ENCODE measurements around the gene DLEC1.

DNA sequence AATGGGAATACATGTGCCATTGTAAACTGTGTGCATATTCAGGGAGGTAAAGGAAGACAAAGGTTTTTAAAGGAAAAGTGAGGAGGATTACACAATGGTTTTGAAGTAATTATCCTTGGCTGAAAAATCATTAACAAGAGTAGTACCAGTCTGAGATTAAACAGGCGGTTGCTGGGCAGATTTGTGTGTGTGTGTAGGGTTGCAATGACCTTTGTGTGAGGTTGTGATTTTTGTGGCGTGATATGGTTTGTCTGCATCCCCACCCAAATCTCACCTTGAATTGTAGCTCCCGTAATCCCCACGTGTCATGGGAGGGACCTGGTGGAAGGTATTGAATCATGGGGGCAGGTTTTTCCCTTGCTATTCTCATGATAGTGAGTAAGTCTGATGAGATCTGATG lies 7.0 kb downstream of the DLEC1 start:
- TF ChIP-seq, protein P1, sequence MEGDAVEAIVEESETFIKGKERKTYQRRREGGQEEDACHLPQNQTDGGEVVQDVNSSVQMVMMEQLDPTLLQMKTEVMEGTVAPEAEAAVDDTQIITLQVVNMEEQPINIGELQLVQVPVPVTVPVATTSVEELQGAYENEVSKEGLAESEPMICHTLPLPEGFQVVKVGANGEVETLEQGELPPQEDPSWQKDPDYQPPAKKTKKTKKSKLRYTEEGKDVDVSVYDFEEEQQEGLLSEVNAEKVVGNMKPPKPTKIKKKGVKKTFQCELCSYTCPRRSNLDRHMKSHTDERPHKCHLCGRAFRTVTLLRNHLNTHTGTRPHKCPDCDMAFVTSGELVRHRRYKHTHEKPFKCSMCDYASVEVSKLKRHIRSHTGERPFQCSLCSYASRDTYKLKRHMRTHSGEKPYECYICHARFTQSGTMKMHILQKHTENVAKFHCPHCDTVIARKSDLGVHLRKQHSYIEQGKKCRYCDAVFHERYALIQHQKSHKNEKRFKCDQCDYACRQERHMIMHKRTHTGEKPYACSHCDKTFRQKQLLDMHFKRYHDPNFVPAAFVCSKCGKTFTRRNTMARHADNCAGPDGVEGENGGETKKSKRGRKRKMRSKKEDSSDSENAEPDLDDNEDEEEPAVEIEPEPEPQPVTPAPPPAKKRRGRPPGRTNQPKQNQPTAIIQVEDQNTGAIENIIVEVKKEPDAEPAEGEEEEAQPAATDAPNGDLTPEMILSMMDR (IDR thresholded peaks at IDR 0.05): no peak
- TF ChIP-seq MAZ (IDR thresholded peaks at IDR 0.05; ENCODE audit: borderline replicate concordance, low read depth, low read length) (no peak), RAD21 (conservative IDR thresholded peaks at IDR 0.05 in 1 of 2, IDR thresholded peaks at IDR 0.05 in 1 of 2) (no peak), POLR2A (IDR thresholded peaks at IDR 0.05; ENCODE audit: low read length) (no peak), EP300 (IDR thresholded peaks at IDR 0.05) (no peak), EHMT2 (IDR thresholded peaks at IDR 0.05; ENCODE audit: low read depth) (no peak)

Measured in A549 (cell line).